NCI-H2029 (cell line): ENCODE results near the gene CNOT8.

Experiments
- DNase-seq: peaks from one replicate; lab custom pipeline; 2025; lab: John Stamatoyannopoulos, UW

The CNOT8 gene

DNA sequence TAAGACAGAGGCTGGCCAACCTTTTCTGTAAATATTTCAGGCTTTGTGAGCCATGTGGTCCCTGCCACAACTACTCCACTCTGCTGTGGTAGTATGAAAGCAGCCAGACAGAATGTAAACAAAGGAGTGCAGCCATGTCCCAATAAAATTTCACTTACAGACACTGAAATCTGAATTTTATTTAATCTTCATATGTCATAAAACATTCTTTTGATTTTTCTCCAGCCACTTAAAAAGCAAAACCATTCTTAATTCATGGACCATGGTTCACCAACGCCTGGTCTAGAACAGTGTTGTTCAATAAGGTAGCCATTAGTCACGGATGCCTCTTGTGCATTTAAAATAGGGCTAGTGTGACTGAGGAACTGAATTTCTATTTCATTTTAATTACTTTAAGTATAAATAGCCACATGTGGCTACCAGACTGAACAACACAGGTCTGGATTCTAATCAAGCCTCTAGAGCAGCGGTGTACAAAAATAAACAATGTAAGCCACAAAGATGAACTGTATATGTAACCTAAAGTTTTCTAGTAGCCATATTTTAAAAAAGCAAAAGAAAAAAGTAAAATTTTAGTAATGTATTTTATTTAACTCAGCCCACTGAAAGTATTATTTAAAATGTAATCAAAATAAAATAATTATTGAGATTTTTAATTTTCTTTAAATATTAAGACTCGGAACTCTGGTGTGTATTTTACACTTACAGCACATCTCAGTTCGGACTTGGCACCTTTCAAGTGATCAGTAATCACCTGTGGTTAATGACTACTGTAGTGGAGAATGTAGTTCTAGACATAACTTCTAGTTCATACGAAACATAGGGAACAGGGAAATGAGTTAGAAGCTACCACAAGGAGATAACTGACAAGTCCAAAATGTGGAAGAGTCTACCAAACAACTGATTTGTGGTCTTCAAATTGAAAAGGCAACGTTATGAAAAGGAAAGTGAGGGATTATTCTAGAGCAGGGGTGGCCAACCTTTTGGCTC lies 65.3 kb downstream of the CNOT8 start:
- no peak for DNase-seq
